HCT116 (cell line): Measurements from ENCODE around the gene CNTN4.

Source experiments
- CEBPB ChIP-seq: IDR thresholded peaks from 2 replicates; pipeline ENCODE4 v1.6.1; 2012; ENCODE audit warnings: low read depth
- EGR1 ChIP-seq: IDR thresholded peaks from 2 replicates; pipeline ENCODE4 v1.6.1; 2012; ENCODE audit warnings: low read depth
- EZH2 ChIP-seq: fragments of 200-600 bp; sonication (generic); IDR thresholded peaks from 2 replicates; pipeline ENCODE4 v1.6.1; 2017; ENCODE audit warnings: antibody characterized with exemption, mixed run types
- EZH2phosphoT487 ChIP-seq: fragments of 200-600 bp; IDR thresholded peaks from 2 replicates; pipeline ENCODE4 v1.6.1; 2018; ENCODE audit warnings: antibody characterized with exemption, borderline replicate concordance
- POLR2A ChIP-seq: IDR thresholded peaks from 2 replicates; pipeline ENCODE4 v1.7.0; 2011; ENCODE audit warnings: borderline replicate concordance; ENCODE audit not compliant: insufficient read depth, insufficient read length; ENCODE audit errors: extremely low read depth
- SIN3A ChIP-seq: IDR thresholded peaks from 2 replicates; pipeline ENCODE4 v1.6.1; 2012; ENCODE audit warnings: low read depth
- YY1 ChIP-seq: IDR thresholded peaks from 2 replicates; pipeline ENCODE4 v1.6.1; 2011; ENCODE audit warnings: low read length, low read depth, moderate library complexity, mild to moderate bottlenecking; ENCODE audit not compliant: insufficient replicate concordance; ENCODE audit errors: extremely low read depth
- TF ChIP-seq, protein P1 (sequence below), 3 experiments: fragments of 200-600 bp in 1 of 3; sonication (generic) in 1 of 3; IDR thresholded peaks in 2 of 3; conservative IDR thresholded peaks in 1 of 3; 2 replicates each; pipeline ENCODE4 v1.5.1; 2012 to 2017; ENCODE audit warnings: low read depth in 2 of 3, low read length in 2 of 3, antibody characterized with exemption in 1 of 3, borderline replicate concordance in 1 of 3, control low read depth in 1 of 3, mild to moderate bottlenecking in 1 of 3, mixed read lengths in 1 of 3, mixed run types in 1 of 3, moderate library complexity in 1 of 3; ENCODE audit not compliant: insufficient read depth in 1 of 3
- TF ChIP-seq, protein P2 (sequence below): IDR thresholded peaks from 2 replicates; pipeline ENCODE4 v1.6.1; 2012

DNA sequence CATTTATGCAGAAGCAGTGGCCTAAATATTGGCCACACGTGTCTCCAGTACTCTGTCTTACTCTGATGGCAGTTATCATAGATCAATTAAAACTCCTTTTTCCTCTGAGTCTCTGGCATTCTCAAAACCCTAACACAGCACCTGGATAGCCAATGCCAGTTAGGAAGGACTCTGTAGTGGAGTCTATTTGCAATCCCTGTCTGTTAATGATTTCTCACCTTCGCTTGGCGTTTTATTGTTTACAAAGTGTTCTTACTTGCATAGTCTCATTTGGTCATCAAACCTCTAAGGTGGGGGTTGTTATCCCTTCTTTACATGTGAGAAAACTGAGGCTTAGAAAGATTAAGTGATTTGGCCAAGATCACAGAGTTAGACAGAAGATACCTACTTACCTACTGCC lies 752.7 kb downstream of the CNTN4 start:
- TF ChIP-seq, protein P1, sequence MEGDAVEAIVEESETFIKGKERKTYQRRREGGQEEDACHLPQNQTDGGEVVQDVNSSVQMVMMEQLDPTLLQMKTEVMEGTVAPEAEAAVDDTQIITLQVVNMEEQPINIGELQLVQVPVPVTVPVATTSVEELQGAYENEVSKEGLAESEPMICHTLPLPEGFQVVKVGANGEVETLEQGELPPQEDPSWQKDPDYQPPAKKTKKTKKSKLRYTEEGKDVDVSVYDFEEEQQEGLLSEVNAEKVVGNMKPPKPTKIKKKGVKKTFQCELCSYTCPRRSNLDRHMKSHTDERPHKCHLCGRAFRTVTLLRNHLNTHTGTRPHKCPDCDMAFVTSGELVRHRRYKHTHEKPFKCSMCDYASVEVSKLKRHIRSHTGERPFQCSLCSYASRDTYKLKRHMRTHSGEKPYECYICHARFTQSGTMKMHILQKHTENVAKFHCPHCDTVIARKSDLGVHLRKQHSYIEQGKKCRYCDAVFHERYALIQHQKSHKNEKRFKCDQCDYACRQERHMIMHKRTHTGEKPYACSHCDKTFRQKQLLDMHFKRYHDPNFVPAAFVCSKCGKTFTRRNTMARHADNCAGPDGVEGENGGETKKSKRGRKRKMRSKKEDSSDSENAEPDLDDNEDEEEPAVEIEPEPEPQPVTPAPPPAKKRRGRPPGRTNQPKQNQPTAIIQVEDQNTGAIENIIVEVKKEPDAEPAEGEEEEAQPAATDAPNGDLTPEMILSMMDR (IDR thresholded peaks at IDR 0.05 in 2 of 3, conservative IDR thresholded peaks at IDR 0.05 in 1 of 3; ENCODE audit: borderline replicate concordance in 1 of 3, insufficient read depth in 1 of 3, low read depth in 2 of 3, low read length in 2 of 3) = no peak
- TF ChIP-seq EGR1 (no peak), EZH2 (no peak), EZH2phosphoT487 (no peak), POLR2A (no peak), SIN3A (no peak), CEBPB (no peak), YY1 (no peak)
- TF ChIP-seq, protein P2, sequence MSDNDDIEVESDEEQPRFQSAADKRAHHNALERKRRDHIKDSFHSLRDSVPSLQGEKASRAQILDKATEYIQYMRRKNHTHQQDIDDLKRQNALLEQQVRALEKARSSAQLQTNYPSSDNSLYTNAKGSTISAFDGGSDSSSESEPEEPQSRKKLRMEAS = no peak
